HUES6 (cell line): ENCODE measurements around the gene PRELID2.
"Not testable (repeated sequence)": the region's sequence is repeated elsewhere in the genome, so short reads cannot be mapped to it uniquely, and the experiment has no call there.

Source experiments
- H3K27ac ChIP-seq: 2 replicates; pipeline ENCODE4 v1.7.0; 2013; ENCODE audit warnings: low read depth, mild to moderate bottlenecking, low read length, inconsistent platforms
- H3K27me3 ChIP-seq: 2 replicates; pipeline ENCODE4 v1.6.1; 2013; ENCODE audit warnings: low read length; ENCODE audit not compliant: control insufficient read depth, insufficient read depth
- H3K36me3 ChIP-seq: 2 replicates; pipeline ENCODE4 v1.6.1; 2013; ENCODE audit warnings: low read length; ENCODE audit not compliant: control insufficient read depth, insufficient read depth
- H3K4me1 ChIP-seq: 2 replicates; pipeline ENCODE4 v1.6.1; 2013; ENCODE audit warnings: low read length; ENCODE audit not compliant: control insufficient read depth, insufficient read depth
- H3K4me3 ChIP-seq: 2 replicates; pipeline ENCODE4 v1.5.1; 2013; ENCODE audit warnings: low read depth, low read length
- H3K9ac ChIP-seq: one replicate; pipeline ENCODE4 v1.6.1; 2013; ENCODE audit warnings: mild to moderate bottlenecking, low read length
- H3K9me3 ChIP-seq: 2 replicates; pipeline ENCODE4 v1.6.1; 2013; ENCODE audit warnings: low read depth, low read length; ENCODE audit not compliant: control insufficient read depth, insufficient read depth

PRELID2 gene

GRCh38 chr5:145743396-145744061 lies 91.6 kb downstream of the PRELID2 start:
- no peaks in the 10 kb centered on the region for H3K4me1 ChIP-seq
- H3K9ac ChIP-seq: no peak overlapping the region
- no peak overlapping the region for H3K4me3 ChIP-seq
- H3K36me3 ChIP-seq: no peaks in the 10 kb centered on the region
- no peak overlapping the region for H3K27ac ChIP-seq
- H3K27me3 ChIP-seq: no peaks in the 10 kb centered on the region
- H3K9me3 ChIP-seq: no peaks in the 10 kb centered on the region

- no peak overlapping the region for H3K27ac ChIP-seq
- no peaks in the 10 kb centered on the region for H3K27me3 ChIP-seq
- no peaks in the 10 kb centered on the region for H3K4me1 ChIP-seq
- H3K36me3 ChIP-seq: no peaks in the 10 kb centered on the region
- no peak overlapping the region for H3K4me3 ChIP-seq
- no peaks in the 10 kb centered on the region for H3K9me3 ChIP-seq
- no peak overlapping the region for H3K9ac ChIP-seq
These were observed 95.3 kb downstream of the PRELID2 start for GRCh38 chr5:145739843-145740242.

GRCh38 chr5:145738227-145738626 lies 96.9 kb downstream of the PRELID2 start:
- Histone ChIP-seq H3K27ac (no peak overlapping the region), H3K4me3 (no peak overlapping the region), H3K9ac (no peak overlapping the region), H3K36me3 (no peaks in the 10 kb centered on the region), H3K4me1 (no peaks in the 10 kb centered on the region), H3K9me3 (no peaks in the 10 kb centered on the region), H3K27me3 (no peaks in the 10 kb centered on the region)

GRCh38 chr5:145737578-145737977 lies 97.6 kb downstream of the PRELID2 start:
- H3K4me1 ChIP-seq: no peaks in the 10 kb centered on the region
- no peaks in the 10 kb centered on the region for H3K36me3 ChIP-seq
- no peak overlapping the region for H3K4me3 ChIP-seq
- H3K9me3 ChIP-seq: no peaks in the 10 kb centered on the region
- no peak overlapping the region for H3K9ac ChIP-seq
- H3K27ac ChIP-seq: no peak overlapping the region
- H3K27me3 ChIP-seq: no peaks in the 10 kb centered on the region

- H3K4me1 ChIP-seq, H3K27ac ChIP-seq, H3K27me3 ChIP-seq, H3K36me3 ChIP-seq, H3K4me3 ChIP-seq, H3K9ac ChIP-seq: not testable (repeated sequence)
- peaks cover 57% of the 10 kb centered on the region for H3K9me3 ChIP-seq
These were observed 105.2 kb downstream of the PRELID2 start for GRCh38 chr5:145729956-145730355.

GRCh38 chr5:145723516-145723915 lies 111.6 kb downstream of the PRELID2 start:
- Histone ChIP-seq H3K4me3 (no peak overlapping the region), H3K27me3 (no peaks in the 10 kb centered on the region), H3K36me3 (no peaks in the 10 kb centered on the region), H3K9me3 (peaks cover 25% of the 10 kb centered on the region), H3K4me1 (no peaks in the 10 kb centered on the region), H3K27ac (no peak overlapping the region), H3K9ac (no peak overlapping the region)

- Histone ChIP-seq H3K4me3 (no peak overlapping the region), H3K9me3 (no peaks in the 10 kb centered on the region), H3K9ac (no peak overlapping the region), H3K27me3 (no peaks in the 10 kb centered on the region), H3K4me1 (no peaks in the 10 kb centered on the region), H3K36me3 (no peaks in the 10 kb centered on the region), H3K27ac (no peak overlapping the region)
These were observed 116.2 kb downstream of the PRELID2 start for GRCh38 chr5:145718956-145719355.

- Histone ChIP-seq H3K9me3 (no peaks in the 10 kb centered on the region), H3K9ac (no peak overlapping the region), H3K27me3 (no peaks in the 10 kb centered on the region), H3K27ac (no peak overlapping the region), H3K4me3 (no peak overlapping the region), H3K4me1 (no peaks in the 10 kb centered on the region), H3K36me3 (no peaks in the 10 kb centered on the region)
These were observed 119.7 kb downstream of the PRELID2 start for GRCh38 chr5:145715412-145715811.

GRCh38 chr5:145712245-145712644 lies 122.9 kb downstream of the PRELID2 start:
- Histone ChIP-seq H3K27me3 (no peaks in the 10 kb centered on the region), H3K4me3 (no peak overlapping the region), H3K27ac (no peak overlapping the region), H3K9ac (no peak overlapping the region), H3K36me3 (no peaks in the 10 kb centered on the region), H3K9me3 (no peaks in the 10 kb centered on the region), H3K4me1 (no peaks in the 10 kb centered on the region)

GRCh38 chr5:145711417-145711816 lies 123.7 kb downstream of the PRELID2 start:
- H3K9ac ChIP-seq: no peak overlapping the region
- no peaks in the 10 kb centered on the region for H3K36me3 ChIP-seq

More at GRCh38 chr5:145711417-145711816, 123.7 kb downstream of the PRELID2 start:
- Histone ChIP-seq H3K4me1 (no peaks in the 10 kb centered on the region), H3K9me3 (no peaks in the 10 kb centered on the region), H3K27me3 (no peaks in the 10 kb centered on the region), H3K27ac (no peak overlapping the region), H3K4me3 (no peak overlapping the region)
